NCI-H1694 treated with DMSO at 0.1 percent for 48 hours (cell line): Measurements from ENCODE around the gene CRYBA4.
A peak's percentile ranks its signal among the peaks of the same experiment; 100 is the strongest.

Experiments
- DNase-seq: peaks from one replicate; lab custom pipeline; 2025; lab: John Stamatoyannopoulos, UW

The CRYBA4 gene

GRCh38 chr22:26621663-26622062, at the start of gene CRYBA4:
CRYBA4 (plus strand) TSS chr22:26621963; CDS start chr22:26622597, 634 bp downstream.
- no peak for DNase-seq

DNA sequence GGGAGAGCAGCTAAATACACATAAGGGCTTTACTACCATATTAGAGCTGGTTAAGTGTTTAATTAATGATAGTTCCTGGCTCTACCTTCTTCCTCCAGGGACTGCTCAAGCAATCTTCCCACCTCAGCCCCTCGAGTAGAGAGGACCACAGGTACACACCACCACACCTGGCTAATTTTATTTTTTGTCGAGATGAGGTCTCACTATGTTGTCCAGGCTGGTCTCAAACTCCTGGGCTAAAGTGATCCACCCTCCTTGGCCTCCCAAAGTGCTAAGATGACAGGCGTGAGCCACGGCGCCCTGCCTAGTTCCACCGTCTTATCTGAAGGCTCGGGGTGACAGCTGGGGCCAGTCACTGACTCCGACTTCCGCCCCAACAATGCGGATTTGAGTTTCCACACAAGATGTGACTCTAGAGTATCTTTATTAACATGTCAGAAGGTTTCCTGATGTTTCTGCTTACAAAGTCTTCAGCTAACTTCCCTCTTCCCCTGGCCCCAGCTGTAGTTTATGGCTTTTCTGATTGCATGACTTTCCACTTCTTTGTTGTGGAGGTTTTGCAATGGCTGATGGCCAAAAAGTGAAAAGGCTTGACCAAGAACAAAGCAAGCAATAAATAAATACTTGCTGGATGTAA, 48.6 kb upstream of the CRYBA4 start:
- DNase-seq: no peak

DNA sequence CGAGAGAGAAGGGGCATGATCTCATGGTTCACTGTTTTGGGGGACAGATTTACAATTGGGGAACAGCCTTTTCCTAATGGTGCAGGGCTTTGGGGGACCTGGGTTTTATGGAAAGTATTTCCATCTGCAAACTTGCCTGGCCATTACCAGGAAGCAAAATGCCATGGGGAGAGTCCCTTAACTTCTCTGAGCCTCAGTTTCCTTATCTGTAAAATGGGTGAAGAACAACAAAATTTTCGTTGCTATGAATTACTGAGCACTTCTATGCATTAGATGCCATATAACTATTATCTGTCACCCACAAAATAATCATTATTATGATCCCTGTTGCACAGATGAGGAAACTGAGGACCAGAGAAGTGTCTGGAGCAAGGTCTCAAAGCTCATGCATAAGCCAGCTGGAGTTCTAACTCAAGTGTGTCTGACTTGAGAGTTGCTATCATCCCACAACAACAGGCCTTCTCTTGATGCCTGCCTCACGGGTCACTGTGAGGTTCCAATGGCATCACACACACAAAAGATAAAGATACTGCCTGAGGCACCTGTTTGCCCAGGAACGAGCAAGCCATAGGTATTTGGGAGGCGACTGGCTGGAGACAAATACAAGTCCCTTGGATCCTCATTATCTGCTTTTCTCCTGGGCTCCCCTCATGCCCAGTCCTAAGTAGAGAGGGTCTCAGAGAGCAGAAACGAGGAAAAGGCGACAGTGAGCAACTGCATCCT, 47.6 kb upstream of the CRYBA4 start:
- DNase-seq: no peak

GRCh38 chr22:26576026-26576680, 45.6 kb upstream of the CRYBA4 start:
- no peak for DNase-seq

GRCh38 chr22:26577081-26577480, 44.7 kb upstream of the CRYBA4 start:
- DNase-seq: no peak

DNA sequence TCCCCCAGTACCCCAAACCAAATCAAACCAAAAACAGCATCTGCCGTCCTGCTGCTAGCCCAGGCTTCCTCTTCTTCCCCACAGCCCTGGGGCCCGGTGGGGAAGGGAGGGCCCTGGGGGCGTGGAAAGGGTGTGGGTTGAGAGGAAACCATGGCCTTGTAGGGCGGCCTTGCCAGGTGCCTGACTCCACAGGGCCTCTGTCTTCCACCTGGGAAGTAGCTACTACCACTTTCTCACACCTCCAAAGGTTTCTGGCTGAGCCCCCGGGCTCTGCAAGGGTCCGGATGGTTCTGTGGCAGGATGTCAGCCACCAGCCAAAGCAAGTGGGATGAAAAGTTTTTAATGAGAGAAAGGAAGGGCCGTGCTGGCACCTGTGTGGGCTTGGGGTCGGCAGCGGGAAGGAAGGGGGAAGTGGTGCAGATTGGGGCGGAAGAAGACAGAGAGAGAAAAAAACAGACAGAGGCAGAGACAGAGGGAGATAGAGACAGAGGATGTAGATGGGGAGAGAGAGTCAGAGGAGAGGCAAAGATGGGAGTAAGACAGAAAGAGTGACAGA, 42.4 kb upstream of the CRYBA4 start:
- no peak for DNase-seq

GRCh38 chr22:26580240-26580962, 41.4 kb upstream of the CRYBA4 start:
- DNase-seq: no peak

GRCh38 chr22:26581026-26581425, 40.7 kb upstream of the CRYBA4 start:
- DNase-seq: no peak

- no peak for DNase-seq
Observed at GRCh38 chr22:26581633-26582168, 40.1 kb upstream of the CRYBA4 start.

DNA sequence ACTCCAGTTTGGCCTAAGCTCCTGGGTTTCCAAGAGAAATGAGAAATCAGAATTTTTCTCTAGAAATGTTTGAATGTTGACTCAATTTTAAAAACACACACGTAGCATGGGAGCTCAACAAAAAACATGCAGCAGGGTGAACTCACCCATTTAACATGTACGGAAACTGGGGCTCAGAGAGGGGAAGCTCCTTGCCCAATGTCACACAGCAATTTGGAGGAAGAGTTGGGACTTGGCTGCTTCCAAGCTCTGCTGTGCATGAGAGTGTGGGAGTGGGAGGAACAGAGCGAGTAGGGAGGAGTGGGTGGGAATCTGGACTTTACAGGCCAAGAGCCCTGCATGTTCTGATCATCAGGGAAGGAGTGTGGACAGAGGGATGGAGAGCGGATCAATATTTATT, 37.8 kb upstream of the CRYBA4 start:
- no peak for DNase-seq

- DNase-seq: no peak
Observed at GRCh38 chr22:26585104-26585790, 36.5 kb upstream of the CRYBA4 start.

DNA sequence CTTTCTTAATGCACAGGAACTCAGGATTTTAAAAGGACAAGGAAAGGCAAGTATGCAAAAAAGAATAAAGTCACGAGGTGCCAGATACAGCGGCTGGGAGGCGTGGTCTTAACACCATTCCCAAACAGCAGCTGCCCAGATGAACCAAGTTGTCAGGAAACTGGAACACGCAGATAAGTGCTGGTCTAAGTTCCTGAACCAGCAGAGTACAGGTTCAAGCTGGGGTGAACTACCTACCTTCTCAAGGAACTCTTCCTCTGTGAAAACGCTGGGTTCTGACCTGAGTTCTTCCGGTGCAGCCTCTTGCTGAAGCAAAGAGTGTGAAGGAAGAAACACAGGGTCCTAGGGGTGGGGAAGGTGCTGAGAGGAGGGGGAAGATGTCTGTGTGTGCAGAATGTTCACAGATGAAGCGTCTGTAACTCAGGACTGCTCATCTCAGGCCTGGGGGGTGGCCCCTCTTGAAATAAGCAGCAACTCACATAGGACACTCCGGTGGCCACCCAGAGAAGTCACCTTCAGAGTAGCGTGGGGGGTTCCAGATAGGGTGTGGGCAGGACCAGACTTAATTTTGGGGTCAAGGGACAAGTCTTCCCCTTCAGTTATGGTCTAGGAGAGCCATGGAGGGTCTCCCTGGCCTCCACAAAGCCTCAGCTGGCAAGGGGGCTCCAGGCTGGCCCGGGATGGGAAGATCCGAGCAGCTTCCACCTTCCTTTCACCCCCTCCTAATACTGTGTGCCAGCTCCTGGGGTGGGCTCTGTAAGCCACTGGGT, 35.0 kb upstream of the CRYBA4 start:
- no peak for DNase-seq

GRCh38 chr22:26587991-26588613, 33.7 kb upstream of the CRYBA4 start:
- DNase-seq: no peak

DNA sequence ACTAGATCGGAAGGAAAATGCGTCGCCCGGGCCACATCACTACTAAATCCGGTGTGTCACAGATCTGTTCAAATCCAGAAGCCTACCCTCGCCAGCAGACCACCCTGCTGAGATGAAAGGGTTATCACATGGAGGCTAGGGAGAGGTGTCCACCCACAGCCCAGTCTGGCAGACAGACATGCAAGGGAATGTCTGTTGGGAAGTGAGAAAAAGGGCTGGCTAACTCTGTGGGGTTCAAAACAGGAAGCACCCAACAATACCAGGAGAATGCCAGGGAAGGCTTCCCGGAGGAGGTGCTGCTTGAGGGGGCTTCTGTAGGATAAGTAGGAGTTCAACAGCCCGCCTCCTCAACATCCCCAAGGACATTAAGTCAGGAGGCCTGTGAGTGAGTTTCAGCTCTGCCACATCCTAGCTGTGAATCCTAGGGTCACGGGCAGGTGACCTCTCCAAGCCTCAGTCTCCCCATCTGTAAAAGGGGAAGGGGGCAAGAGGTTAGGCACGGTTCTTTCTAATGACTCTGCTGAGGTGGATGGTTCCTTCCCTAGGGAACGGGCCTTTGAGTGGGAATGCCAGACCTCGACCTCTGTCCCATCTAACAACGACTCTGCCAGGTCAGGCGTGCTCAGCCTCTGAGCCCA, 32.9 kb upstream of the CRYBA4 start:
- DNase-seq: no peak

GRCh38 chr22:26589367-26589844, 32.4 kb upstream of the CRYBA4 start:
- no peak for DNase-seq

DNA sequence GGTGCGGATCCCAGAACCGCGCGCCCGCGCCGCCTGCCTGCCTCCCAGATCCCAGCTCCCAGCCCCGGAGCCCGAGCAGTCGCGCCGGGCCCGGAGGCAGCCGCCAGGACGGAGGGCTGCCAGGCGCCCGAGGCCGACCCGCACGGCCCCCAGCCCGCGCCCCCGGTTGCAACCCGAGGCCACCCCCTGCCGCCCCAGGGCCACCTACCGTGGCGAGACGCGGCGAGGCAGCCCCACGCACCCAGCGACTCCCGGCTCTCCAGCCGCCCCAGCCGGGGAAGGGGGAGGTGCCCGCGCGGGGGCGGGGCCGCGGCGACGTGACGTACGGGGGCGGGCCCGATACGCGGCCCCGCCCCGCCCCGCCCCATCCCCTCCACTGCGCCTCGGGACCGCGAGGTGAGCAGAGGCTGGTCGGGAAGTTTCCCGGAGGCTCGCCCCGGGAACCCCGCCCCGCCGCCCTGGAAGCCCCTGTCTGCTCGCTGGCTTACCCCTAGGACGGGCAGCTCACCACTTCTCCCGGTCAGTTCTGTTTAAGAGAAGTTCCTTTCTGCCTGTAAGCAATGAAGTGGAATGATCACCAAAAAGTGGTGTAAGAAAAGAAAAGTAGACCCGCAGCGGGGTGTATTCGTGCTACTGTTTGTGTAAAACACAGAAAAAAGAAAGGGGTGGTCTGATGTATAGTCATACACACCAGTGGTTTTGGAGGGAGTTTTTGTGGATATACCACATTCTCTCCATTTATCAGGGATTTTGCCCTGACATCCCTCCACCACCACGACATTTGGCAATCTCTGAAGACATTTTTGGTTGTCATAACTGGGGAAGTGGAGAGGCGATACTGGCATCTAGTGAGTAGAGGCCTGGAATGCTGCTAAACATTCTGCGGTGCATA, 31.7 kb upstream of the CRYBA4 start, which contains the start of gene TPST2:
Gene TPST2, minus strand, starts transcription at position 288 of the 892 bp plus-strand sequence. CDS start 48,502 bp downstream, outside the sequence.
- peak; percentile 27 for DNase-seq

DNA sequence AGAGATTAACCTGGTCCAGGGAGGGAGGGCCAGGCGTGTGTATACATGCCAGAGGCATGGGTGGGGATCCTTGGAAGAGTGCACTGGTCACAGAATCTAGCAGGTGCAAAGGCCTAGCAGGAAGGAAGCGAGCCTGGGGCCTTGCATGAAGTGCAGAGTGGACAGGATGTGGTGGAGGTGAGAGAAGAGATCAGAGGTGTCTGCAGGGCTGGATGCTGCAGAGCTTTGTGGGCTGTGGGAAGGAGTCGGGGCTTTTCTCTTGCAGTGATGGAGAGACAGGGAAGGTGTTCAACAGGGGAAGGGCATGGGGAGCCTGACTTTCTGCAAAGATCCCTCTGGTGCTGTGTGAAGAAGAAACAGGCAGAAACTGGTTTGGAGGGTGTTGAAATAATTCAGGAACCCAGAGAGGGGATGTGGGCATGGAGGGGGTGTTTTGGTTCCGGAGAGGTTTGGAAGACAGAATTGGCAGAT, 29.3 kb upstream of the CRYBA4 start:
- DNase-seq: no peak

DNA sequence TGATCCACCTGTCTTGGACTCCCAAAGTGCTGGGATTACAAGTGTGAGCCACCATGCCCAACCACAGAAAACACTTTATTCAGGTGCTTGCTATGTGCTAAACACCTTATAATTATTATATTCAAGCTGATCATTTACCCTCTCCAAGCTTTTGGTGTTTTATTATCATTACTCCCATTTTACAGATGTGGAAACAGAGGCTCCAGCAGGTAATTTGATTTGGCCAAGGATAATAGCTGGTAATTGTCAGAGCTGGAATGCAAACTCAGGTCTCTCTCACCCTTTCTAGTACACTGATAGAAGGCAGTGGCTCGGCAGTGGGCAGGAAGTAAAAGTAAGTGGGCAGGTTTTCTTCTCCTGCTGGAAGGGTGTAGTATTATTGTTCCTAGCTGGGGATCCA, 28.0 kb upstream of the CRYBA4 start:
- no peak for DNase-seq
